Endodermal cell (in vitro differentiated cells): ENCODE measurements around the gene ELFN1. TPM values are rescaled to one million over a fixed set of nuclear protein-coding genes. Genes with fewer than 3 reads are reported as not detected.

Experiments used
- DNase-seq: peaks from one replicate; pipeline ENCODE4 v3.0.0-alpha.2; 2017
- H3K27ac ChIP-seq: 2 replicates; pipeline ENCODE4 v1.5.1; 2013; ENCODE audit warnings: mild to moderate bottlenecking, low read depth, low read length, moderate library complexity
- H3K27me3 ChIP-seq: 2 replicates; pipeline ENCODE4 v1.6.1; 2013; ENCODE audit warnings: mild to moderate bottlenecking, low read length, moderate library complexity; ENCODE audit not compliant: insufficient read depth, control insufficient read depth, poor library complexity, severe bottlenecking
- H3K36me3 ChIP-seq: 2 replicates; pipeline ENCODE4 v1.7.0; 2013; ENCODE audit warnings: mild to moderate bottlenecking, low read length, moderate library complexity; ENCODE audit not compliant: control insufficient read depth, insufficient read depth
- H3K4me1 ChIP-seq: one replicate; pipeline ENCODE4 v1.7.0; 2013; ENCODE audit warnings: low read length; ENCODE audit not compliant: control insufficient read depth, insufficient read depth
- H3K4me3 ChIP-seq: 2 replicates; pipeline ENCODE4 v1.5.1; 2013; ENCODE audit warnings: mild to moderate bottlenecking, low read length, moderate library complexity
- H3K9ac ChIP-seq: 2 replicates; pipeline ENCODE4 v1.6.1; 2013; ENCODE audit warnings: mild to moderate bottlenecking, low read length, moderate library complexity; ENCODE audit not compliant: poor library complexity, severe bottlenecking; ENCODE audit errors: extremely low read depth
- H3K9me3 ChIP-seq: 2 replicates; pipeline ENCODE4 v1.6.1; 2013; ENCODE audit warnings: mild to moderate bottlenecking, low read length, moderate library complexity; ENCODE audit not compliant: control insufficient read depth
- H3K27ac Mint-ChIP-seq: 2 replicates; pipeline ENCODE4 v1.8.0; 2020; ENCODE audit warnings: mixed read lengths
- H3K27me3 Mint-ChIP-seq: 2 replicates; pipeline ENCODE4 v1.8.0; 2021; ENCODE audit warnings: mild to moderate bottlenecking, mixed read lengths; ENCODE audit not compliant: insufficient read depth
- H3K36me3 Mint-ChIP-seq: 2 replicates; pipeline ENCODE4 v1.8.0; 2020; ENCODE audit warnings: low read depth, mixed read lengths
- H3K4me1 Mint-ChIP-seq: 2 replicates; pipeline ENCODE4 v1.8.0; 2020; ENCODE audit warnings: mixed read lengths
- H3K4me3 Mint-ChIP-seq: 2 replicates; pipeline ENCODE4 v1.8.0; 2020; ENCODE audit warnings: mild to moderate bottlenecking, moderate library complexity, mixed read lengths
- H3K9me3 Mint-ChIP-seq: 2 replicates; pipeline ENCODE4 v1.8.0; 2020; ENCODE audit warnings: mild to moderate bottlenecking, mixed read lengths
- WGBS, 2 experiments: methylation state at CpG; one replicate each; pipeline versions ENCODE4 v1.1.5 to v1.1.7; 2013; ENCODE audit warnings: missing lambda C conversion rate in 2 of 2, mixed read lengths in 1 of 2; ENCODE audit not compliant: insufficient coverage in 1 of 2, insufficient read length in 1 of 2; 5-methylcytosine and 5-hydroxymethylcytosine counted together
- total RNA-seq, 2 donors: library from RNA; stranded (reverse); fragmentation: NEBNext Ultra II Directional in 1 of 2; extraction: Animal tissue kit (Norgen Biotek cat#: 25700) in 1 of 2; gene quantifications; 2 replicates in 1 of 2; 3 replicates in 1 of 2; pipeline ENCODE4 v1.2.1, GENCODE V29; 2021
- TF ChIP-seq, protein P1 (sequence below): fragments of 200-600 bp; sonication (generic); conservative IDR thresholded peaks from 2 replicates; pipeline ENCODE4 v1.5.0; 2021; ENCODE audit warnings: antibody characterized with exemption, mild to moderate bottlenecking

ELFN1 gene
- total RNA-seq, 2 donors from 2014 or later = 2.1 to 5.0 TPM

DNA sequence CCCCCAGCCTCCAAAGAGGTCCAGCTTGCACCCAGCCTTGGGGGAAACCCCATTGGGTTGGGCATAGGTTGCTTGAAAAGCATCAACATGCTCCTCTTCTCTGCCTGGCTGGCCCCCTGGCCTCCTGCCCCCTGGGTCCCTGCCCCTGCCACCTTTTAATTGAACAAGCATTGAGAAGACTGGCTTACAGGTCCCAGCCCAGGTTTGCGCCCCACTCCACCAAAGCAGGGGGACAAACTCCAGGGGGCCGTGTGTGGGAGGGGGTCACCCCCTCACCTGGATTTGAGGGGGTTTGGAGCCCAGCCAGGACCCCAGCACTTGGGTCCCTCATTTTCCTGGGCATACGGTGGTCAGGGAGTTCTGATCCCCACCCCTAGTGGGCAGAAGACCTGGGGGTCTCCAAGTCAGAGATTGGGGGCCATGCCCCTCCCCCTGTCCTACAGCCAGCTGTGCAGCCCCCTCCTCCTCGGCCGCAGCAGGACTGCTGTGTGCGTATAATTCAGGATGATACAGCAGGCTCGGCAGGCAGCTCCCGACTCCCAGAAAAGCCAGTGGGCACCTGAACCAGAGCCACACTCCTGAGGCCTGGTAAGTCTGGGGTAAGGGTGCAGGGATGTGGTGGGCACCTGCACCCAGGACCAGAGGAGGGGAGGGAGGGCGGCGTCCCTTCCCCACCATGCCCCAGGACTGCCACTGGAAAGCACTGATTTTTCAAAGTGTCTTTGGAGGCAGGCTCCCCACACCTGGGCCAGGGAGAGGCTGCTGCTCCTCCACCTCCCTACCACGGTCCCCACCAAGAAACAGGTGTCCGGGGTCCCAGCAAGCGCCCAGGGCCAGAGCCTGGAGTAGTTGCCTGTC is 1.7 kb downstream of the ELFN1 start:
- Histone ChIP-seq H3K4me3 (no peak overlapping the region), H3K27ac (no peak overlapping the region), H3K4me1 (no peaks in the 10 kb centered on the region), H3K36me3 (no peaks in the 10 kb centered on the region), H3K9me3 (no peaks in the 10 kb centered on the region), H3K27me3 (peaks cover 45% of the 10 kb centered on the region), H3K9ac (no peak overlapping the region)
- WGBS, 2 experiments = 85 to 100% methylated on average over 3 to 13 of the region's 13 CpGs
- Mint-ChIP-seq H3K27ac (no peak overlapping the region), H3K4me1 (peaks cover 4% of the 10 kb centered on the region), H3K36me3 (no peaks in the 10 kb centered on the region), H3K4me3 (peak overlapping the region; percentile 51), H3K27me3 (peaks cover 53% of the 10 kb centered on the region), H3K9me3 (no peaks in the 10 kb centered on the region)
- DNase-seq = peak; percentile 45
- TF ChIP-seq, protein P1, sequence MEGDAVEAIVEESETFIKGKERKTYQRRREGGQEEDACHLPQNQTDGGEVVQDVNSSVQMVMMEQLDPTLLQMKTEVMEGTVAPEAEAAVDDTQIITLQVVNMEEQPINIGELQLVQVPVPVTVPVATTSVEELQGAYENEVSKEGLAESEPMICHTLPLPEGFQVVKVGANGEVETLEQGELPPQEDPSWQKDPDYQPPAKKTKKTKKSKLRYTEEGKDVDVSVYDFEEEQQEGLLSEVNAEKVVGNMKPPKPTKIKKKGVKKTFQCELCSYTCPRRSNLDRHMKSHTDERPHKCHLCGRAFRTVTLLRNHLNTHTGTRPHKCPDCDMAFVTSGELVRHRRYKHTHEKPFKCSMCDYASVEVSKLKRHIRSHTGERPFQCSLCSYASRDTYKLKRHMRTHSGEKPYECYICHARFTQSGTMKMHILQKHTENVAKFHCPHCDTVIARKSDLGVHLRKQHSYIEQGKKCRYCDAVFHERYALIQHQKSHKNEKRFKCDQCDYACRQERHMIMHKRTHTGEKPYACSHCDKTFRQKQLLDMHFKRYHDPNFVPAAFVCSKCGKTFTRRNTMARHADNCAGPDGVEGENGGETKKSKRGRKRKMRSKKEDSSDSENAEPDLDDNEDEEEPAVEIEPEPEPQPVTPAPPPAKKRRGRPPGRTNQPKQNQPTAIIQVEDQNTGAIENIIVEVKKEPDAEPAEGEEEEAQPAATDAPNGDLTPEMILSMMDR = peak; percentile 24

DNA sequence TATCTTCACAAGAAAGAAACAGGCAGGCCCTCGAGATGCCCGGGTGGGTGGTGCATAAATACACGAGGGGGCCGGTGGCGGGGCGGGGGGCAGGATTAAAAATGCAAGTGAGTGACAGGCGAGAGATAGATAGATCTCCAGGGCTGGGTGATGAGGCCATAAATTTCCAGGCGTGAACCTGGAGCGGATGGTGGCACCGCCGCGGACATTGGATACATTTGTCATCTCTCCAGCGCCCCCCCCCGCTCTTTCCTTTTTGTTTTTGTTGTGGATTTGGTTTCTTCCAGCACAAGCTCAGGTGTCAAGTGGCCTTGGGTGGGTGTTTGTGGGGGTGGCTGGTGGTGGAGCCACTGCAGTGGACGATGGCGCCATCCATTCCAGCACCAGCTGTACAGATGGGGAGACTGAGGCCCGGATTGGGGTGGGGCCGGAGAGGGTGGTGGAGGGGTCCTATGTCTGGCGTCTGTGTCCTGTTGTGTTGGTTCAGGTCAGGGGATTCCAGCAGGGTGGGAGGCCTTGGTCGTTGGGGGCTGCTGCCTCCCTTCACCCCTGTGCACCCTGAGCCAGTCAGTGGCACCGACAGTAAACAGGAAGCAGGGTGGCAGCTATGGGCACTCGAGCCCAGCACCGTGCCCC is 2.9 kb downstream of the ELFN1 start:
- peaks cover 2% of the 10 kb centered on the region for H3K4me1 Mint-ChIP-seq
- peaks cover 43% of the 10 kb centered on the region for H3K27me3 Mint-ChIP-seq
- peak; percentile 34 for DNase-seq
- H3K9me3 ChIP-seq = no peaks in the 10 kb centered on the region
- H3K4me3 Mint-ChIP-seq = no peak overlapping the region
- WGBS, 2 experiments = 87 to 88% methylated on average over 14 to 23 of the region's 23 CpGs
- no peaks in the 10 kb centered on the region for H3K9me3 Mint-ChIP-seq
- no peak overlapping the region for H3K27ac Mint-ChIP-seq
- H3K36me3 ChIP-seq = no peaks in the 10 kb centered on the region
- TF ChIP-seq, protein P1 = no peak
- H3K9ac ChIP-seq = no peak overlapping the region
- peaks cover 34% of the 10 kb centered on the region for H3K27me3 ChIP-seq
- H3K36me3 Mint-ChIP-seq = no peaks in the 10 kb centered on the region
- no peak overlapping the region for H3K27ac ChIP-seq
- no peaks in the 10 kb centered on the region for H3K4me1 ChIP-seq
- no peak overlapping the region for H3K4me3 ChIP-seq

DNA sequence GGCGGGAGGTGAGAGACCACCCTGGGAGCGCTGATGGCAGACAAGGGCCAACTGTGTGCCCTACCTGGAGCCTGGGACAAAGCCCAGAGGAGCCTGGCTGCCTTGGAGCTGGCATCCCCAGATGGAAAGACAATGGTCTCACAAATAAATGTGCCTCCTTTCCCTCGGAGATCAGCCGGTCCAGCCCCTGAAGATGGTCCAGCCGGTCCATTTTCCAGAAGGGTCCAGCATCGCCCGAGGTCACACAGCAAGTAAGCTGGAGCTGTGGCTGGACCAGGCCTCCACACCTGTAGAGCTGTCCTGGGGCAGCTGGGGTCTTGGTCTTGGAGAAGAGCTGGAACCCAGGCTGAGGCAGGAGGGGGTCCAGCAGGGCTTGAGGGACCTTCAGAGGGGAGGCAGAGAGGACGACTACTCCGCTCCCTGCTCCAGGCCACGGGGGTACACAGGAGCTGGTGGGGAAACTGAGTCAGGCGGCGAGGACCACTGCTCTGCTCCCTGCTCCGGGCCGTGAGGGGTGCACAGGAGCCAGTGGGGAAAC is 3.6 kb downstream of the ELFN1 start:
- peaks cover 2% of the 10 kb centered on the region for H3K4me1 Mint-ChIP-seq
- no peak overlapping the region for H3K4me3 ChIP-seq
- H3K9me3 ChIP-seq = no peaks in the 10 kb centered on the region
- TF ChIP-seq, protein P1 = no peak
- WGBS, 2 experiments = 92% methylated on average over 13 to 14 of the region's 14 CpGs
- DNase-seq = peak; percentile 22
- no peaks in the 10 kb centered on the region for H3K4me1 ChIP-seq
- H3K9me3 Mint-ChIP-seq = no peaks in the 10 kb centered on the region
- no peak overlapping the region for H3K27ac ChIP-seq
- peaks cover 27% of the 10 kb centered on the region for H3K27me3 ChIP-seq
- no peaks in the 10 kb centered on the region for H3K36me3 Mint-ChIP-seq
- H3K9ac ChIP-seq = no peak overlapping the region
- H3K27ac Mint-ChIP-seq = no peak overlapping the region
- H3K36me3 ChIP-seq = no peaks in the 10 kb centered on the region
- peaks cover 37% of the 10 kb centered on the region for H3K27me3 Mint-ChIP-seq
- no peak overlapping the region for H3K4me3 Mint-ChIP-seq
